ENCODE results near the gene SLFNL1.

DNA sequence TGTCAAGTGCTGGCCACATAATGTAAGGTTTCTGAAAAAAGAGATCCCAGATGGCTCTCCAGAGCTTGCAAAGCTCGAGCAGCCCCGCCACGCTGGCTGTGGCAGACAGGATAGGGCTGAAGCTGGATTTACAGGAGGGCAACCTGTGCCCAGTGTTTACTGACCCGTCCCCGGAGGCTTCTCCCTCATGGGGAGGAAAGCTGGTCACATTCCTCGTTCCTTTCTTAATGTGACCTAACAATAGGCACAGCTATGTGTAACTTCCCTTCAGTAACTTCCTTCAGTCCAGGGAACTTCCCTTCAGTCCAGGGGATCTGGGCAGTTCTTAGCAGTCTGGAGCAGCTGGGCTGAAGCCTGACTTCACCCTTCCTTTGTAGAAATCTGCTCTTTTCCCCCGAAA, 7.7 kb downstream of the SLFNL1 start:
- TF ChIP-seq EP300 (IDR thresholded peaks at IDR 0.05) (no peak), POLR2A (IDR thresholded peaks at IDR 0.05) (no peak), POLR2AphosphoS5 (IDR thresholded peaks at IDR 0.05) (no peak)
- TF ChIP-seq, protein P1, sequence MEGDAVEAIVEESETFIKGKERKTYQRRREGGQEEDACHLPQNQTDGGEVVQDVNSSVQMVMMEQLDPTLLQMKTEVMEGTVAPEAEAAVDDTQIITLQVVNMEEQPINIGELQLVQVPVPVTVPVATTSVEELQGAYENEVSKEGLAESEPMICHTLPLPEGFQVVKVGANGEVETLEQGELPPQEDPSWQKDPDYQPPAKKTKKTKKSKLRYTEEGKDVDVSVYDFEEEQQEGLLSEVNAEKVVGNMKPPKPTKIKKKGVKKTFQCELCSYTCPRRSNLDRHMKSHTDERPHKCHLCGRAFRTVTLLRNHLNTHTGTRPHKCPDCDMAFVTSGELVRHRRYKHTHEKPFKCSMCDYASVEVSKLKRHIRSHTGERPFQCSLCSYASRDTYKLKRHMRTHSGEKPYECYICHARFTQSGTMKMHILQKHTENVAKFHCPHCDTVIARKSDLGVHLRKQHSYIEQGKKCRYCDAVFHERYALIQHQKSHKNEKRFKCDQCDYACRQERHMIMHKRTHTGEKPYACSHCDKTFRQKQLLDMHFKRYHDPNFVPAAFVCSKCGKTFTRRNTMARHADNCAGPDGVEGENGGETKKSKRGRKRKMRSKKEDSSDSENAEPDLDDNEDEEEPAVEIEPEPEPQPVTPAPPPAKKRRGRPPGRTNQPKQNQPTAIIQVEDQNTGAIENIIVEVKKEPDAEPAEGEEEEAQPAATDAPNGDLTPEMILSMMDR (IDR thresholded peaks at IDR 0.05), result no peak

All from suprapubic skin (tissue), 4 donors.